HepG2 (cell line): ENCODE data around the gene BCAR3. TPM values are rescaled to one million over a fixed set of nuclear protein-coding genes. Genes with fewer than 3 reads are reported as not detected.

ENCODE experiments used
- ATAC-seq: fragments of 200-7000 bp; cut with Tn5 transposase; 3 replicates; pipeline ENCODE4 v1.9.1; 2020; ENCODE audit warnings: mild to moderate bottlenecking, moderate library complexity
- BruUV-seq: library from RNA; stranded (reverse); fragments of 400-500 nt; replicated peaks from 2 replicates; lab custom pipeline; 2021; lab: Mats Ljungman, UMichigan
- CTCF ChIA-PET: fragments of 300-600 bp; formaldehyde crosslinking; extraction: SDS; loops from one replicate; lab custom pipeline; 2021; ENCODE audit warnings: low total read pairs, inconsistent platforms, low intra/inter-chr PET ratio; lab: Yijun Ruan, JAX
- POLR2A ChIA-PET: fragments of 350-600 bp; sonication (Branson Sonifier 250); formaldehyde crosslinking; loops from one replicate; lab custom pipeline; 2020; ENCODE audit warnings: antibody characterized with exemption, inconsistent platforms; lab: Yijun Ruan, JAX
- DNase-seq: peaks from one replicate; pipeline ENCODE4 v3.0.0-alpha.2; 2015; ENCODE audit warnings: low spot score
- FAIRE-seq: peaks from 3 replicates; lab custom pipeline; 2011; peaks lifted over from hg19 to GRCh38; lab: Jason Lieb, UNC
- H2AFZ ChIP-seq: one replicate; pipeline ENCODE4 v1.6.1; 2011; ENCODE audit warnings: low read length, inconsistent platforms
- H3K27ac ChIP-seq: fragments of 300-600 bp; 3 replicates; pipeline ENCODE4 v1.8.0; 2011; ENCODE audit warnings: mixed run types, mild to moderate bottlenecking, mixed read lengths, low read length, inconsistent platforms; ENCODE audit not compliant: insufficient read depth; ENCODE audit errors: extremely low read length
- H3K27me3 ChIP-seq, 2 experiments: fragments of 200-600 bp in 1 of 2; 2 replicates in 1 of 2; 3 replicates in 1 of 2; pipeline versions ENCODE4 v1.6.0 to v1.8.0; 2011; ENCODE audit warnings: low read length in 2 of 2, mild to moderate bottlenecking in 2 of 2, moderate library complexity in 2 of 2, inconsistent platforms in 1 of 2; ENCODE audit not compliant: insufficient read depth in 2 of 2, control insufficient read depth in 1 of 2
- H3K36me3 ChIP-seq, 2 experiments: fragments of 200-600 bp in 1 of 2; replicated peaks in 1 of 2; 2 replicates in 1 of 2; 3 replicates in 1 of 2; pipeline versions ENCODE4 v1.5.1 to v1.8.0; 2011; ENCODE audit warnings: low read length in 2 of 2, inconsistent platforms in 1 of 2; ENCODE audit not compliant: insufficient read depth in 2 of 2, control insufficient read depth in 1 of 2
- H3K4me1 ChIP-seq: 2 replicates; pipeline ENCODE4 v1.5.1; 2012; ENCODE audit warnings: low read length, inconsistent platforms; ENCODE audit not compliant: insufficient read depth
- H3K4me2 ChIP-seq: 2 replicates; pipeline ENCODE4 v1.6.0; 2011; ENCODE audit warnings: low read depth, low read length, inconsistent platforms
- H3K4me3 ChIP-seq, 3 experiments: fragments of 200-600 bp in 1 of 3; sonication (generic), shearing (Covaris generic) in 1 of 3; replicated peaks in 1 of 3; 2 replicates each; pipeline ENCODE4 v1.5.1; 2011 to 2016; ENCODE audit warnings: low read length in 3 of 3, inconsistent platforms in 2 of 3, low read depth in 2 of 3, mild to moderate bottlenecking in 2 of 3, control low read depth in 1 of 3, mixed read lengths in 1 of 3; ENCODE audit not compliant: insufficient read depth in 1 of 3
- H3K79me2 ChIP-seq: one replicate; pipeline ENCODE4 v1.6.1; 2011; ENCODE audit warnings: low read length, inconsistent platforms; ENCODE audit not compliant: insufficient read depth
- H3K9ac ChIP-seq: 2 replicates; pipeline ENCODE4 v1.6.0; 2011; ENCODE audit warnings: mild to moderate bottlenecking, low read depth, low read length, inconsistent platforms; ENCODE audit not compliant: insufficient read depth
- H3K9me3 ChIP-seq: 2 replicates; pipeline ENCODE4 v1.5.1; 2012; ENCODE audit warnings: mild to moderate bottlenecking, low read length
- H4K20me1 ChIP-seq: 2 replicates; pipeline ENCODE4 v1.6.0; 2011; ENCODE audit warnings: inconsistent platforms, mild to moderate bottlenecking, low read length, moderate library complexity; ENCODE audit not compliant: insufficient read depth
- CREM ChIP-seq, 2 experiments: sonication (generic) in 1 of 2; formaldehyde crosslinking in 1 of 2; IDR thresholded peaks; 2 replicates each; pipeline versions ENCODE4 v1.4.0 to v1.6.1; 2016 to 2020; ENCODE audit warnings: antibody characterized with exemption in 1 of 2, mild to moderate bottlenecking in 1 of 2, missing genetic modification reagents in 1 of 2
- GMEB1 ChIP-seq: sonication (generic); formaldehyde crosslinking; IDR thresholded peaks from 2 replicates; pipeline ENCODE4 v1.5.1; 2020; ENCODE audit warnings: missing genetic modification reagents, mild to moderate bottlenecking, borderline replicate concordance
- JUNB ChIP-seq: sonication (generic); formaldehyde crosslinking; IDR thresholded peaks from 2 replicates; pipeline ENCODE4 v1.8.0; 2022; ENCODE audit warnings: missing genetic modification reagents, mild to moderate bottlenecking, borderline replicate concordance
- MED8 ChIP-seq: sonication (generic); formaldehyde crosslinking; IDR thresholded peaks from 2 replicates; pipeline ENCODE4 v1.8.1; 2023; ENCODE audit warnings: mild to moderate bottlenecking, missing genetic modification reagents; ENCODE audit not compliant: insufficient replicate concordance
- NCOA1 ChIP-seq: sonication (generic); formaldehyde crosslinking; IDR thresholded peaks from 2 replicates; pipeline ENCODE4 v1.9.0; 2021; ENCODE audit warnings: missing genetic modification reagents
- NFKBIZ ChIP-seq: IDR thresholded peaks from 2 replicates; pipeline ENCODE4 v1.6.1; 2018; ENCODE audit warnings: missing genetic modification reagents, missing compliant biosample characterization
- NKX3-1 ChIP-seq: sonication (generic); formaldehyde crosslinking; IDR thresholded peaks from 2 replicates; pipeline ENCODE4 v1.5.0; 2020; ENCODE audit warnings: missing genetic modification reagents
- RBAK ChIP-seq: sonication (generic); formaldehyde crosslinking; IDR thresholded peaks from 2 replicates; pipeline ENCODE4 v1.5.1; 2020; ENCODE audit warnings: mild to moderate bottlenecking, missing genetic modification reagents
- RORA ChIP-seq: sonication (generic); formaldehyde crosslinking; IDR thresholded peaks from 2 replicates; pipeline ENCODE4 v1.5.0; 2020; ENCODE audit warnings: mild to moderate bottlenecking, missing genetic modification reagents, moderate library complexity
- SATB2 ChIP-seq: sonication (generic); formaldehyde crosslinking; IDR thresholded peaks from 2 replicates; pipeline ENCODE4 v1.5.0; 2020; ENCODE audit warnings: missing genetic modification reagents
- SPEN ChIP-seq: sonication (generic); formaldehyde crosslinking; IDR thresholded peaks from 2 replicates; pipeline ENCODE4 v1.5.1; 2020; ENCODE audit warnings: low read depth, mild to moderate bottlenecking, missing genetic modification reagents
- SRF ChIP-seq: IDR thresholded peaks from 2 replicates; pipeline ENCODE4 v1.6.1; 2011; ENCODE audit warnings: mild to moderate bottlenecking, low read depth, low read length, moderate library complexity
- TSC22D2 ChIP-seq: sonication (generic); formaldehyde crosslinking; IDR thresholded peaks from 2 replicates; pipeline ENCODE4 v1.5.1; 2020; ENCODE audit warnings: missing genetic modification reagents, mild to moderate bottlenecking, borderline replicate concordance
- ZBTB20 ChIP-seq: sonication (generic); formaldehyde crosslinking; IDR thresholded peaks from 2 replicates; pipeline ENCODE4 v1.8.1; 2023; ENCODE audit warnings: missing genetic modification reagents, low read depth, mild to moderate bottlenecking, borderline replicate concordance
- ZNF841 ChIP-seq: sonication (generic); formaldehyde crosslinking; IDR thresholded peaks from 2 replicates; pipeline ENCODE4 v1.8.1; 2023; ENCODE audit warnings: missing genetic modification reagents, borderline replicate concordance
- ZSCAN12 ChIP-seq: sonication (generic); formaldehyde crosslinking; IDR thresholded peaks from 2 replicates; pipeline ENCODE4 v1.9.0; 2021; ENCODE audit warnings: mild to moderate bottlenecking, missing genetic modification reagents
- WGBS: methylation state at CpG from one replicate; pipeline ENCODE4 v1.1.6; 2017; ENCODE audit warnings: low lambda C conversion rate; 5-methylcytosine and 5-hydroxymethylcytosine counted together
- in situ Hi-C: cut with HindIII; loops from 2 replicates; pipeline ENCODE4 v1.10.0; 2017; ENCODE audit warnings: low pct_unique_long_range_greater_than_20kb; ENCODE audit not compliant: extremely low pct_ligation_motif_present
- intact Hi-C: fragments of 100-400 bp; cut with micrococcal nuclease; formaldehyde crosslinking; loops from one replicate; pipeline ENCODE4 v1.10.0; 2022; ENCODE audit not compliant: unreplicated experiment
- polyA plus RNA-seq, 8 experiments: library from polyadenylated mRNA; depleted of rRNA in 3 of 8; stranded (reverse) in 7 of 8; unstranded in 1 of 8; fragments of >200 nt; fragmentation: Illumina TruSeq in 4 of 8; extraction: Trizol in 4 of 8; gene quantifications; 2 replicates each; pipeline versions ENCODE4 v1.2.1 to v1.2.3, GENCODE V29; 2011 to 2016; ENCODE audit warnings: low read depth in 4 of 8, missing spikeins in 1 of 8, mixed read lengths in 1 of 8; ENCODE audit not compliant: insufficient read depth in 1 of 8
- total RNA-seq, 5 experiments: library from RNA; depleted of rRNA; stranded (reverse); fragments of >200 nt; fragmentation: Illumina TruSeq; extraction: Trizol; gene quantifications; 2 replicates each; pipeline ENCODE4 v1.2.3, GENCODE V29; 2016; ENCODE audit warnings: low read depth in 1 of 5
- TF ChIP-seq, protein P1 (sequence below): IDR thresholded peaks from 2 replicates; pipeline ENCODE4 v1.6.1; 2016; ENCODE audit warnings: low read depth, borderline replicate concordance
- TF ChIP-seq, protein P2 (sequence below): sonication (generic); formaldehyde crosslinking; IDR thresholded peaks from 2 replicates; pipeline ENCODE4 v1.5.0; 2020; ENCODE audit warnings: missing genetic modification reagents

Gene BCAR3
- total and polyA plus RNA-seq, 2 of the 13 experiments (the other 11 are each of a cell fraction or from before 2014, with no cell fraction given) = 3.6 to 4.8 TPM

DNA sequence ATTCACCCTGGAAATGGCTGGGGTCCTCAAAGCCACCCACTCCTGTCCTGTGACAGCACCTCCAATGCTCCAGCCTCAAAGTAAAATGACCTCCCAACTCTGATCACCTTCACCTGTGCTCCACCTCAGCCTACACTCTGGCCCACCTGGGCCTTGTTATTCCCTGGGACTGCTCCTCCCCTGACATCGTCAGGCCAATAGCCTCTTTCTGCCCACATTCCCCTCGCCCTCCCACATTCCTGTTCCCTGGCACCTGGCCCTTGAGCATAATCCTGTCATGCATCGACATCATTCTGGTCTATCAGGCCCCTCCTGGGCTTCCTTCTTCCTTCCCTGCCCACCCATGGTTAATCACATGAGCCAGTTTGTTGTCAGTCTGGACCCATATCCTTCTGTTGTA, 13.2 kb upstream of the BCAR3 start:
- ATAC-seq (no peak), FAIRE-seq (no peak), DNase-seq (no peak)
- intact Hi-C loops = no loop called here
- no peaks in the 10 kb centered on the region for H3K36me3 ChIP-seq
- H3K9me3 ChIP-seq = no peaks in the 10 kb centered on the region
- TF ChIP-seq RORA (CRISPR knock-in tag) = no peak
- TF ChIP-seq GMEB1 = no peak
- TF ChIP-seq, protein P1, sequence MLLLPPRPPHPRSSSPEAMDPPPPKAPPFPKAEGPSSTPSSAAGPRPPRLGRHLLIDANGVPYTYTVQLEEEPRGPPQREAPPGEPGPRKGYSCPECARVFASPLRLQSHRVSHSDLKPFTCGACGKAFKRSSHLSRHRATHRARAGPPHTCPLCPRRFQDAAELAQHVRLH (CRISPR knock-in tag) = no peak
- TF ChIP-seq NCOA1 = no peak
- no peak for TF ChIP-seq NFKBIZ (CRISPR knock-in tag)
- TF ChIP-seq, protein P2, sequence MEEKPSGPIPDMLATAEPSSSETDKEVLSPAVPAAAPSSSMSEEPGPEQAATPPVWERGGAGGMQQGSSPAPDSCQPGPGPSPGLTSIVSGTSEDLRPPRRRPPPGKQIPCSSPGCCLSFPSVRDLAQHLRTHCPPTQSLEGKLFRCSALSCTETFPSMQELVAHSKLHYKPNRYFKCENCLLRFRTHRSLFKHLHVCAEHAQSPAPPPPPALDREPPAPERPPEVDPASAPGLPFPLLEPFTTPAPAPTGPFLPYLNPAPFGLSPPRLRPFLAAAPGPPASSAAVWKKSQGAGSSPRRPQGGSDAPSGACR (CRISPR knock-in tag) = no peak
- TF ChIP-seq CREM (IDR thresholded peaks at IDR 0.05) = no peak
- TF ChIP-seq CREM (CRISPR knock-in tag; IDR thresholded peaks at IDR 0.05) = no peak
- TF ChIP-seq ZBTB20 (CRISPR knock-in tag) = no peak
- no peak for TF ChIP-seq SRF
- no peak for TF ChIP-seq MED8
- no peak for TF ChIP-seq TSC22D2 (CRISPR knock-in tag)
- no peak for TF ChIP-seq NKX3-1 (CRISPR knock-in tag)
- TF ChIP-seq ZSCAN12 = no peak
- no peak for TF ChIP-seq RBAK (CRISPR knock-in tag)
- TF ChIP-seq SATB2 = no peak
- no peak for TF ChIP-seq JUNB (CRISPR knock-in tag)
- TF ChIP-seq ZNF841 (CRISPR knock-in tag) = no peak
- TF ChIP-seq SPEN (CRISPR knock-in tag) = no peak
- no peaks in the 10 kb centered on the region for H4K20me1 ChIP-seq
- H3K4me2 ChIP-seq = no peak overlapping the region
- no TSS peak for BruUV-seq
- no peak overlapping the region for H3K9ac ChIP-seq
- peaks cover 36% of the 10 kb centered on the region for H3K4me1 ChIP-seq
- no peak overlapping the region for H3K27ac ChIP-seq
- H2AFZ ChIP-seq = no peak overlapping the region
- no peak overlapping the region for H3K4me3 ChIP-seq
- H3K79me2 ChIP-seq = no peaks in the 10 kb centered on the region
- ChIA-PET CTCF (no interaction called here), POLR2A (no interaction called here)
- in situ Hi-C loops = no loop called here
- 41% methylated on average over 3 of the region's 3 CpGs for WGBS
- peaks cover 2 to 3% of the 10 kb centered on the region in 2 experiments; a peak in 3 of 5 replicates for H3K27me3 ChIP-seq
